GM23248 (cell line): Measurements from ENCODE around the gene RPL37A. TPM values are rescaled to one million over a fixed set of nuclear protein-coding genes. Genes with fewer than 3 reads are reported as not detected.
"Not testable (repeated sequence)": the region's sequence is repeated elsewhere in the genome, so short reads cannot be mapped to it uniquely, and the experiment has no call there.

Experiments
- DNase-seq: peaks from one replicate; pipeline ENCODE4 v3.0.0-alpha.2; 2015
- H2AFZ ChIP-seq: fragments of 200-600 bp; sonication (generic); 2 replicates; pipeline ENCODE4 v1.6.1; 2016; ENCODE audit warnings: antibody characterized with exemption
- H3F3A ChIP-seq: fragments of 200-600 bp; sonication (generic); 2 replicates; pipeline ENCODE4 v1.6.1; 2016; ENCODE audit warnings: mild to moderate bottlenecking, antibody characterized with exemption, mixed run types; ENCODE audit not compliant: insufficient read depth
- H3K27ac ChIP-seq: fragments of 200-600 bp; sonication (generic); 2 replicates; pipeline ENCODE4 v1.5.1; 2016; ENCODE audit warnings: mild to moderate bottlenecking
- H3K27me3 ChIP-seq: fragments of 200-600 bp; sonication (generic); replicated peaks from 2 replicates; pipeline ENCODE4 v1.6.1; 2016; ENCODE audit warnings: mild to moderate bottlenecking; ENCODE audit not compliant: insufficient read depth
- H3K36me3 ChIP-seq: fragments of 200-600 bp; sonication (generic); 2 replicates; pipeline ENCODE4 v1.6.1; 2016; ENCODE audit warnings: low read depth, mild to moderate bottlenecking
- H3K4me1 ChIP-seq: fragments of 200-600 bp; sonication (generic); 2 replicates; pipeline ENCODE4 v1.6.1; 2016; ENCODE audit warnings: mild to moderate bottlenecking; ENCODE audit not compliant: insufficient read depth
- H3K4me2 ChIP-seq: fragments of 200-600 bp; sonication (generic); one replicate; pipeline ENCODE4 v1.6.1; 2016; ENCODE audit warnings: mild to moderate bottlenecking; ENCODE audit not compliant: unreplicated experiment
- H3K4me3 ChIP-seq: fragments of 200-600 bp; sonication (generic); 2 replicates; pipeline ENCODE4 v1.5.1; 2016; ENCODE audit warnings: mild to moderate bottlenecking
- H3K79me2 ChIP-seq: fragments of 200-600 bp; sonication (generic); 2 replicates; pipeline ENCODE4 v1.6.1; 2016; ENCODE audit warnings: mild to moderate bottlenecking; ENCODE audit not compliant: insufficient read depth
- H3K9ac ChIP-seq: fragments of 200-600 bp; sonication (generic); 2 replicates; pipeline ENCODE4 v1.6.1; 2016; ENCODE audit warnings: mild to moderate bottlenecking
- H3K9me2 ChIP-seq: fragments of 200-600 bp; sonication (generic); 2 replicates; pipeline ENCODE4 v1.6.1; 2016; ENCODE audit warnings: mixed run types, mild to moderate bottlenecking, moderate library complexity; ENCODE audit not compliant: insufficient read depth
- H3K9me3 ChIP-seq: fragments of 200-600 bp; sonication (generic); one replicate; pipeline ENCODE4 v1.6.1; 2017; ENCODE audit warnings: low read depth
- H4K20me1 ChIP-seq: fragments of 200-600 bp; sonication (generic); 2 replicates; pipeline ENCODE4 v1.6.0; 2016; ENCODE audit not compliant: insufficient read depth
- EZH2 ChIP-seq: fragments of 200-600 bp; sonication (generic); IDR thresholded peaks from 2 replicates; pipeline ENCODE4 v1.6.1; 2018; ENCODE audit warnings: antibody characterized with exemption, mild to moderate bottlenecking; ENCODE audit not compliant: insufficient read depth, poor library complexity, severe bottlenecking
- EZH2phosphoT487 ChIP-seq: fragments of 200-600 bp; sonication (generic); IDR thresholded peaks from 2 replicates; pipeline ENCODE4 v1.6.1; 2018; ENCODE audit warnings: antibody characterized with exemption, moderate library complexity, mild to moderate bottlenecking, low read depth; ENCODE audit not compliant: insufficient read depth
- WGBS, 2 experiments: methylation state at CpG; one replicate each; pipeline ENCODE4 v1.1.6; 2015 to 2017; ENCODE audit warnings: low lambda C conversion rate in 2 of 2, low coverage in 1 of 2; ENCODE audit errors: missing lambda C conversion rate in 2 of 2; 5-methylcytosine and 5-hydroxymethylcytosine counted together
- in situ Hi-C: fragments of 300-500 bp; cut with MboI; formaldehyde crosslinking; loops from 2 replicates; pipeline ENCODE4 v1.15.0; 2020
- polyA plus RNA-seq: library from polyadenylated mRNA; unstranded; fragments of >200 nt; fragmentation: Nextera tagmentation; extraction: Ambion mirVana; gene quantifications from 2 replicates; pipeline ENCODE4 v1.2.1, GENCODE V29; 2016
- total RNA-seq: library from RNA; depleted of rRNA; stranded (reverse); fragments of >200 nt; shearing (Covaris generic); gene quantifications from 2 replicates; pipeline ENCODE4 v1.2.3, GENCODE V29; 2014

RPL37A gene
- total and polyA plus RNA-seq, 2 experiments from 2014 or later, result 979 to 1,708 TPM

DNA sequence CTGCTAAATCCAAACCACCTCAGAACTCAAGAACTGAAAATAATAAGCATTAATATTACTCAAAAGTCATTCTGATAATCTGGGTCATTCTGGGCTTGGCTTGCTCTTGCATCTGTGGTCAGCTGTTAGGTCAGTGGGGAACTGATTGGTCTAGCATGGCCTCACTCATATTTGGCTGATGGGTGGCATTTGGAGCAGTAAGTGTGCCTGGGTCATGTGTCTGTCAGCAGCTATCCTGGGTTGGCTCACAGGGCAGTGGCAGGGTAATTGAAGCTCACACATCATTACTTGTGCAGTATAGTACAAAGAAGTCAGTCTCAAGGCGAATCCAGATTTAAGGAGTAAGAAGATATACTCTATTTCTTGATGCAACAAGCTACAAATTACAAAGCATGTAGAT, 9.6 kb downstream of the RPL37A start:
- H3K4me3 ChIP-seq, result no peak overlapping the region
- H3K27ac ChIP-seq, result peak overlapping the region; percentile 2; the same call in 1 of the 2 replicates
- peaks cover 27% of the 10 kb centered on the region for H3K36me3 ChIP-seq
- no peaks in the 10 kb centered on the region for H4K20me1 ChIP-seq
- H3F3A ChIP-seq, result peaks cover 80% of the 10 kb centered on the region
- 96 to 100% methylated on average over 1 of the region's 1 CpG for WGBS, 2 experiments
- H3K9ac ChIP-seq, result no peak overlapping the region
- H3K9me3 ChIP-seq, result no peaks in the 10 kb centered on the region
- no peak for TF ChIP-seq EZH2
- no peak for TF ChIP-seq EZH2phosphoT487
- H3K27me3 ChIP-seq, result no peaks in the 10 kb centered on the region
- no peak for DNase-seq
- H3K9me2 ChIP-seq, result no peaks in the 10 kb centered on the region
- 0 out of 2 replicates have a peak, but pooled peaks cover 3% of the 10 kb centered on the region for H3K4me1 ChIP-seq
- H3K79me2 ChIP-seq, result peaks cover 13% of the 10 kb centered on the region; the same call in 1 of the 2 replicates
- no peak overlapping the region for H3K4me2 ChIP-seq
- H2AFZ ChIP-seq, result no peak overlapping the region
- in situ Hi-C loops, result no loop called here

DNA sequence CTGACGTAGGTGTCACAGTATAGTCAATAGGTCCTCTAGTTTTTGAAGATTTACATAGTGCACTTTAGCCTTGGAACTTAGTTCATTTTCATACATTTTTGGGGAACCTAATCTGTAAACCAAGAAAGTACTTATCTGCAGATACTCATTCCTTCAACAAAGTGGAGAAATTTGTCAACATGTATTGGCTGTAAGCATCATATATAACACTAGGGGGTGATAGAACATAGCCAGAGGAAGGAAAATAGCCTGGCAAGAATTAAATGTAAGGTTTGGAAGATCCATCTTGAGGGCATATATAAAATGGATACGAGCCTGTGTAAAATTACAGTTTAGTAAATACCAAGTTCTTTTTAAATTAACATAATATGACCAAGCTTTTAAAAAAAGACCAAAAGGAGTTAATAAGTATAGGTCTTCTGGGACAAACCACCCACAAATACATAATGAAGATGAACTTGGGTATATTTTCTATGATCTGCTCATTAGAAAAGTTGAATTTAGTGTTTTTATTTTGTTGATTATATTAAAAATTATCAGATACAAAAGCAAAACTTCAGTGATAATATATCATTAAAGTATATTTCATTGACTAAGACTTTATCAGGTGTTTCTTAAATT, 18.2 kb downstream of the RPL37A start:
- Histone ChIP-seq H3K4me3 (no peak overlapping the region), H4K20me1 (no peaks in the 10 kb centered on the region), H3K4me1 (peaks cover 16% of the 10 kb centered on the region), H3K27ac (no peak overlapping the region), H3K79me2 (no peaks in the 10 kb centered on the region), H3K9ac (no peak overlapping the region), H3K4me2 (no peak overlapping the region), H3K36me3 (no peaks in the 10 kb centered on the region), H3K27me3 (no peaks in the 10 kb centered on the region), H3K9me3 (no peaks in the 10 kb centered on the region), H2AFZ (no peak overlapping the region), H3F3A (peaks cover 12% of the 10 kb centered on the region), H3K9me2 (no peaks in the 10 kb centered on the region)
- in situ Hi-C loops, result loop anchor here (5.0 kb wide), 1 partner anchor 150 kb away; no protein-coding TSS in a partner anchor
- no peak for TF ChIP-seq EZH2
- TF ChIP-seq EZH2phosphoT487, result no peak
- 41 to 51% methylated on average over 2 of the region's 2 CpGs for WGBS, 2 experiments
- DNase-seq, result peak; percentile 73

DNA sequence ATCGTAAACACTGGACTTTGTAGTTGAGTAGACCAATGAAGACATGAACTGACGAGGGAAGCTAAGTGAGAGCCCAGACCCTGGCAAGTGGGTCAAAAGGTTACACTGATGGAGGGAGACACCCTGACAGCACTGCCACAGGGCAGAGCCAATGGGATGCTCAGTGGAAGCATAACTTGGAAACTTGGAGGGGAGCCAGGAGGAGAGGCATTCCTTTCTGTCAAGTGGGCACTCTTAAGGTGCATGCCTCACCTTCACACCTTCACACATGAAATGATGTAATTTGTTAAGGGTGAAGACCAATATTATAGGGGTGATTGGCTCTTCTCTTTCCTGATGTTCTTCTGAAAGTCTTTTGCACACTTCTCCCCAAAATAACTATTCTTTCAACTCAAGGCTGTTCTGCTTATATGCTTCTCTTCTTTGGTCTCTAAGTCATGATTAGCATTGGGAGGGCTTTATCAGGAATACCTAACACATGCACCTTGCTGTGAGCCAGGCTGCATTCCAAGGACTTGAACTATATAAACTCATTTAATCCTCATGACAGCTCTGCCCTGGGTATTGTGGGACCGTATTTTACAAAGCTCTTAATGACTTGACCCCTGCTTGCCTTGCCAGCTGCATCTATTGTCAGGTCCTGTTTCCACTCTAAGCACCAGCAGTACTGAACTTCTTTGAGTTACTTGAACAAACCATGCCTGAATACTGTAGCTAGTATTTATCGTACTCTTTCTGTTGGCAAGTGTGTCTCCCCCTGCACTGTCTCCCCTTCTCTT, 19.0 kb downstream of the RPL37A start:
- no peak overlapping the region for H2AFZ ChIP-seq
- no peaks in the 10 kb centered on the region for H3K9me2 ChIP-seq
- H3K9me3 ChIP-seq, result no peaks in the 10 kb centered on the region
- no peak overlapping the region for H3K4me2 ChIP-seq
- H4K20me1 ChIP-seq, result no peaks in the 10 kb centered on the region
- no peaks in the 10 kb centered on the region for H3K79me2 ChIP-seq
- DNase-seq, result no peak
- no peak overlapping the region for H3K9ac ChIP-seq
- H3K27ac ChIP-seq, result no peak overlapping the region
- H3K4me1 ChIP-seq, result peaks cover 16% of the 10 kb centered on the region
- in situ Hi-C loops, result loop anchor here (5.0 kb wide), 1 partner anchor 150 kb away; no protein-coding TSS in a partner anchor
- no peaks in the 10 kb centered on the region for H3K36me3 ChIP-seq
- 96 to 97% methylated on average over 4 of the region's 4 CpGs for WGBS, 2 experiments
- no peak for TF ChIP-seq EZH2
- no peak for TF ChIP-seq EZH2phosphoT487
- no peak overlapping the region for H3K4me3 ChIP-seq
- peaks cover 11% of the 10 kb centered on the region for H3F3A ChIP-seq
- H3K27me3 ChIP-seq, result no peaks in the 10 kb centered on the region

DNA sequence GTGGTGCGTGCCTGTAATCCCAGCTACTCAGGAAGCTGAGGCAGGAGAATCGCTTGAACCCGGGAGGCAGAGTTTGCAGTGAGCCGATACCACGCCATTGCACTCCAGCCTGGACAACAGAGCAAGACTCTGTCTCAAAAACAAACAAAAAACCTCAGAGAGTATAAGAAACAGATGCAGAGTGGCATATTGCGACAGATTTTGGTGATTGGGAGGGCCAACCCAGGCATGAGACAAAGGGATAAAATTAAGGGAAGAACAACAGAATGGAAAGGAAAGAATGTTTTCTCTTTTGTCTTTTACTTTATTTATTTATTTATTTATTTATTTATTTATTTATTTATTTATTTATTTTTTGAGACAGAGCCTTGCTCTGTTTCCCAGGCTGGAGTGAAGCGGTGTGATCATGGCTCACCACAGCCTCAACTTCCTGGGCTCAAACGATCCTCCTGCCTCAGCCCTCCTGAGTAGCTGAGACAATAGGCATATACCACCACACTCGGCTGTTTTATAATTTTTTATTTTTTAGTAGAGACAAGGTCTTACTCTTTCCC, 20.0 kb downstream of the RPL37A start:
- not testable (repeated sequence) for H3K27ac ChIP-seq, H2AFZ ChIP-seq, H3K9me2 ChIP-seq, H3K9me3 ChIP-seq, H4K20me1 ChIP-seq, H3K4me3 ChIP-seq, H3K79me2 ChIP-seq, H3K36me3 ChIP-seq, H3K4me2 ChIP-seq, H3K27me3 ChIP-seq, DNase-seq, H3K9ac ChIP-seq
- in situ Hi-C loops, result loop anchor here (5.0 kb wide), 1 partner anchor 149 kb away; no protein-coding TSS in a partner anchor
- Histone ChIP-seq H3K4me1 (peaks cover 16% of the 10 kb centered on the region), H3F3A (peaks cover 11% of the 10 kb centered on the region; the same call in 1 of the 2 replicates)
- WGBS, 2 experiments, result 78 to 88% methylated on average over 8 to 9 of the region's 9 CpGs
